ENCODE measurements around the gene YIPF4.
"Not testable (repeated sequence)": the region's sequence is repeated elsewhere in the genome, so short reads cannot be mapped to it uniquely, and the experiment has no call there.

YIPF4 gene

GRCh38 chr2:32262105-32262504 lies 15.6 kb upstream of the YIPF4 start:
- TF ChIP-seq, protein P1, sequence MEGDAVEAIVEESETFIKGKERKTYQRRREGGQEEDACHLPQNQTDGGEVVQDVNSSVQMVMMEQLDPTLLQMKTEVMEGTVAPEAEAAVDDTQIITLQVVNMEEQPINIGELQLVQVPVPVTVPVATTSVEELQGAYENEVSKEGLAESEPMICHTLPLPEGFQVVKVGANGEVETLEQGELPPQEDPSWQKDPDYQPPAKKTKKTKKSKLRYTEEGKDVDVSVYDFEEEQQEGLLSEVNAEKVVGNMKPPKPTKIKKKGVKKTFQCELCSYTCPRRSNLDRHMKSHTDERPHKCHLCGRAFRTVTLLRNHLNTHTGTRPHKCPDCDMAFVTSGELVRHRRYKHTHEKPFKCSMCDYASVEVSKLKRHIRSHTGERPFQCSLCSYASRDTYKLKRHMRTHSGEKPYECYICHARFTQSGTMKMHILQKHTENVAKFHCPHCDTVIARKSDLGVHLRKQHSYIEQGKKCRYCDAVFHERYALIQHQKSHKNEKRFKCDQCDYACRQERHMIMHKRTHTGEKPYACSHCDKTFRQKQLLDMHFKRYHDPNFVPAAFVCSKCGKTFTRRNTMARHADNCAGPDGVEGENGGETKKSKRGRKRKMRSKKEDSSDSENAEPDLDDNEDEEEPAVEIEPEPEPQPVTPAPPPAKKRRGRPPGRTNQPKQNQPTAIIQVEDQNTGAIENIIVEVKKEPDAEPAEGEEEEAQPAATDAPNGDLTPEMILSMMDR (IDR thresholded peaks at IDR 0.05; ENCODE audit: low read length, missing control alignments), result no peak
- H3K4me3 ChIP-seq (replicated peaks; ENCODE audit: low read depth, low read length), result no peak overlapping the region

GRCh38 chr2:32264422-32265105 lies 13.1 kb upstream of the YIPF4 start, which contains the start of gene NLRC4:
Gene NLRC4, minus strand, starts transcription at chr2:32264886. Its CDS starts 8,111 bp downstream, at chr2:32256775.
- TF ChIP-seq, protein P1 (IDR thresholded peaks at IDR 0.05; ENCODE audit: low read length, missing control alignments), result no peak
- no peak for DNase-seq (ENCODE audit: low read depth)
- no peak within 1 kb of the TSS for H3K4me3 ChIP-seq (replicated peaks; ENCODE audit: low read depth, low read length)

More at GRCh38 chr2:32262105-32262504, 15.6 kb upstream of the YIPF4 start:
- no peak for DNase-seq (ENCODE audit: low read depth)

DNA sequence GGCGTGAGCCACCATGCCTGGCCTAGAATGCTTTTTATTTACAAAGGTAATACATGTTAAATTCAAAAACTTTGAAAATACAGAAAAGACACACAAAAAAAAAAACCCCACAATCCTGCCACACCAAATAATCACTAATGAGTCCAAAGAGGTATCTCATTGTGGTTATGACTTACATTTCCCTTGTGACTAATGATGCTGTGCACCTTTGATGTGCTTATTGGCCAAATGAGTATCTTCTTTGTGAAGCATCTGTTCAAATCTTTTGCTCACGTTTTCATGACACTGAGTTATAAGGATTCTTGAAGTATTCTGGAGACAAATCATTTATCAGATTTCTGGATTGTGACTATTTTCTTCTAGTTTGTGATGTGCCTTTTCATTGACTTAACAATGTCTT lies 6.6 kb upstream of the YIPF4 start:
- H3K4me3 ChIP-seq (replicated peaks; ENCODE audit: low read depth, low read length), result no peak overlapping the region
- no peak for DNase-seq (ENCODE audit: low read depth)
- TF ChIP-seq, protein P1 (IDR thresholded peaks at IDR 0.05; ENCODE audit: low read length, missing control alignments), result no peak

- TF ChIP-seq, protein P1 (IDR thresholded peaks at IDR 0.05; ENCODE audit: low read length, missing control alignments), result no peak
- H3K4me3 ChIP-seq (replicated peaks; ENCODE audit: low read depth, low read length), result no peak overlapping the region
These were observed 5.4 kb upstream of the YIPF4 start for GRCh38 chr2:32272279-32272678.

GRCh38 chr2:32274289-32274688 lies 3.4 kb upstream of the YIPF4 start:
- no peak for DNase-seq (ENCODE audit: low read depth)
- TF ChIP-seq, protein P1 (IDR thresholded peaks at IDR 0.05; ENCODE audit: low read length, missing control alignments), result no peak
- no peak overlapping the region for H3K4me3 ChIP-seq (replicated peaks; ENCODE audit: low read depth, low read length)

More at GRCh38 chr2:32272279-32272678, 5.4 kb upstream of the YIPF4 start:
- DNase-seq (ENCODE audit: low read depth), result no peak

- not testable (repeated sequence) for DNase-seq (ENCODE audit: low read depth); H3K4me3 ChIP-seq (replicated peaks; ENCODE audit: low read depth, low read length)
These were observed 1.9 kb upstream of the YIPF4 start for GRCh38 chr2:32275790-32276189.

- TF ChIP-seq, protein P1 (IDR thresholded peaks at IDR 0.05; ENCODE audit: low read length, missing control alignments), result no peak
- DNase-seq (ENCODE audit: low read depth), result no peak
- H3K4me3 ChIP-seq (replicated peaks; ENCODE audit: low read depth, low read length), result peak overlapping the region; percentile 96
These were observed 386 bp upstream of the YIPF4 start for GRCh38 chr2:32277363-32277673.
